Anterior cingulate cortex (tissue), 58 donors: ENCODE data around the gene ATP9A.
A peak's percentile ranks its signal among the peaks of the same experiment; 100 is the strongest.
"Not testable (repeated sequence)": the region's sequence is repeated elsewhere in the genome, so short reads cannot be mapped to it uniquely, and the experiment has no call there.

Experiments
- DNase-seq, 58 donors: peaks; one replicate each; lab custom pipeline; 2025; lab: John Stamatoyannopoulos, UW

The ATP9A gene

GRCh38 chr20:51756653-51757052, 11.5 kb downstream of the ATP9A start:
- DNase-seq: no peak

- DNase-seq: not testable (repeated sequence)
These were observed 15.0 kb downstream of the ATP9A start for GRCh38 chr20:51753220-51753619.

GRCh38 chr20:51752343-51752951, 15.7 kb downstream of the ATP9A start:
- DNase-seq: no peak

- DNase-seq: no peak
These were observed 17.3 kb downstream of the ATP9A start for GRCh38 chr20:51750770-51751388.

- peak in 39 of 58 donors; percentile 15 to 84 (median 46) for DNase-seq
These were observed 18.0 kb downstream of the ATP9A start for GRCh38 chr20:51750037-51750769.

GRCh38 chr20:51749674-51750036, 18.5 kb downstream of the ATP9A start:
- DNase-seq: no peak

- DNase-seq: no peak
These were observed 20.8 kb downstream of the ATP9A start for GRCh38 chr20:51747182-51747911.

GRCh38 chr20:51745804-51746203, 22.4 kb downstream of the ATP9A start:
- DNase-seq: no peak

GRCh38 chr20:51740838-51741237, 27.4 kb downstream of the ATP9A start:
- no peak for DNase-seq

- DNase-seq: not testable (repeated sequence)
These were observed 27.9 kb downstream of the ATP9A start for GRCh38 chr20:51740308-51740707.

GRCh38 chr20:51739722-51740249, 28.4 kb downstream of the ATP9A start:
- peak in 9 of 58 donors; percentile 6 to 66 (median 18) for DNase-seq

GRCh38 chr20:51738877-51739447, 29.2 kb downstream of the ATP9A start:
- no peak for DNase-seq

GRCh38 chr20:51738261-51738660, 29.9 kb downstream of the ATP9A start:
- not testable (repeated sequence) for DNase-seq

- no peak for DNase-seq
These were observed 31.2 kb downstream of the ATP9A start for GRCh38 chr20:51736947-51737346.

GRCh38 chr20:51735728-51736600, 32.2 kb downstream of the ATP9A start:
- peak in 10 of 58 donors; percentile 2 to 32 (median 16) for DNase-seq

- no peak for DNase-seq
These were observed 33.1 kb downstream of the ATP9A start for GRCh38 chr20:51734876-51735720.

GRCh38 chr20:51733070-51733469, 35.1 kb downstream of the ATP9A start:
- no peak for DNase-seq

GRCh38 chr20:51732096-51732791, 35.9 kb downstream of the ATP9A start:
- DNase-seq: peak in 18 of 58 donors; percentile 4 to 53 (median 34)
